ENCODE measurements around the gene ZSCAN26. TPM values are rescaled to one million over a fixed set of nuclear protein-coding genes. Genes with fewer than 3 reads are reported as not detected.

The ZSCAN26 gene
- polyA plus RNA-seq, 1 donor from 2014 or later: 91.2 TPM

- Histone ChIP-seq H2AFZ (ENCODE audit: low read depth, low read length) (no peak overlapping the region), H3K9ac (ENCODE audit: low read length) (no peak overlapping the region), H4K20me1 (ENCODE audit: insufficient read depth) (no peaks in the 10 kb centered on the region), H3F3A (ENCODE audit: insufficient read depth, low read length, poor library complexity, severe bottlenecking) (no peaks in the 10 kb centered on the region), H3K27ac (ENCODE audit: low read length) (no peak overlapping the region), H3K9me2 (ENCODE audit: insufficient read depth, low read length) (no peaks in the 10 kb centered on the region), H3K27me3 (ENCODE audit: insufficient read depth, low read depth, low read length) (no peaks in the 10 kb centered on the region), H3K36me3 (ENCODE audit: insufficient read depth, low read length) (peaks cover 12% of the 10 kb centered on the region), H3K4me2 (ENCODE audit: low read length) (no peak overlapping the region), H3K4me3 (ENCODE audit: low read length) (no peak overlapping the region), H3K79me2 (replicated peaks; ENCODE audit: insufficient read depth, low read length) (no peaks in the 10 kb centered on the region), H3K9me3 (ENCODE audit: low read length) (no peaks in the 10 kb centered on the region)
- no peak for TF ChIP-seq CTCF (IDR thresholded peaks at IDR 0.05; ENCODE audit: poor library complexity, severe bottlenecking)
- TF ChIP-seq REST (IDR thresholded peaks at IDR 0.05; ENCODE audit: borderline replicate concordance): no peak
- TF ChIP-seq SMC3 (conservative IDR thresholded peaks at IDR 0.05; ENCODE audit: poor library complexity): no peak
- TF ChIP-seq POLR2AphosphoS5 (IDR thresholded peaks at IDR 0.05): no peak
- TF ChIP-seq EZH2 (IDR thresholded peaks at IDR 0.05; ENCODE audit: borderline replicate concordance, insufficient read depth, low read length, poor library complexity, severe bottlenecking): no peak
- no peak for TF ChIP-seq MXI1 (conservative IDR thresholded peaks at IDR 0.05; ENCODE audit: poor library complexity, severe bottlenecking)
- no peak for TF ChIP-seq RAD21 (conservative IDR thresholded peaks at IDR 0.05)
- TF ChIP-seq TAF1 (IDR thresholded peaks at IDR 0.05; ENCODE audit: low read depth): no peak
- no peak for TF ChIP-seq EP300 (conservative IDR thresholded peaks at IDR 0.05; ENCODE audit: poor library complexity, severe bottlenecking)
These were observed 55.7 kb downstream of the ZSCAN26 start for GRCh38 chr6:28322661-28323060.

DNA sequence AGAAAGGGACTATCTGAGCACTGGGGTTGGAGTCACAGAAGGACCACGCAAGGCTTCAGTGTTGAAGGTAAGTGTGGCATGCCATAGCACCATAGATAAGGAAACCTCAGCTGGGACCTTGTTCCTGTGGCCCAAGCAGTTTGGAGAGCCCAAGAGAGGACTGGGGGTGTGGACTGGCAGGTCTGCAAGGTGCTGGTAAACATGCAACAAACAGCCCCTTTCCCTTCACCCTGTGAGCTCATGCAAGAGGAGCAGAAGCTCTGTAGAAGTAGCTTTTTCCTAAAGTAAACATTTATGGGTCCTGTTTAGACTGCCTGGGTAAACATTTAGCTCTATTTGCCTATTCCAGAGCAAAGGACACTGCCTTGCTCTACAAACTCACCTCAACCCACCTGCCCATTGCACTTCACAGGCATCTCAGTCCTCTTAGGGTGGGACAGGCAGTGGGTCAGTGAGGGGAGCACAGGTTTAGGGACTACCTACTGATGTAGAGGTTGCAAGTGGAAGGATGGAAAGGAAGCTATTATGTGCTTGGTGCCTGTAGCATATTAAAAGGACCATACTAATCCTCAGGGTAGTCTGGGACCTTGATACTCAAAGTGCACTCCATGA lies 57.0 kb downstream of the ZSCAN26 start:
- no peak overlapping the region for H3K4me3 ChIP-seq (ENCODE audit: low read length)
- no peak overlapping the region for H3K9ac ChIP-seq (ENCODE audit: low read length)
- H3K79me2 ChIP-seq (replicated peaks; ENCODE audit: insufficient read depth, low read length): no peaks in the 10 kb centered on the region
- H3K27ac ChIP-seq (ENCODE audit: low read length): no peak overlapping the region
- TF ChIP-seq MXI1 (conservative IDR thresholded peaks at IDR 0.05; ENCODE audit: poor library complexity, severe bottlenecking) (no peak), REST (IDR thresholded peaks at IDR 0.05; ENCODE audit: borderline replicate concordance) (no peak), RAD21 (conservative IDR thresholded peaks at IDR 0.05) (no peak), EP300 (conservative IDR thresholded peaks at IDR 0.05; ENCODE audit: poor library complexity, severe bottlenecking) (no peak), SMC3 (conservative IDR thresholded peaks at IDR 0.05; ENCODE audit: poor library complexity) (no peak), TAF1 (IDR thresholded peaks at IDR 0.05; ENCODE audit: low read depth) (no peak), POLR2AphosphoS5 (IDR thresholded peaks at IDR 0.05) (no peak), CTCF (IDR thresholded peaks at IDR 0.05; ENCODE audit: poor library complexity, severe bottlenecking) (no peak), EZH2 (IDR thresholded peaks at IDR 0.05; ENCODE audit: borderline replicate concordance, insufficient read depth, low read length, poor library complexity, severe bottlenecking) (no peak)
- H3K9me3 ChIP-seq (ENCODE audit: low read length): no peaks in the 10 kb centered on the region
- no peaks in the 10 kb centered on the region for H3K9me2 ChIP-seq (ENCODE audit: insufficient read depth, low read length)
- no peaks in the 10 kb centered on the region for H3K27me3 ChIP-seq (ENCODE audit: insufficient read depth, low read depth, low read length)
- H4K20me1 ChIP-seq (ENCODE audit: insufficient read depth): no peaks in the 10 kb centered on the region
- H3K36me3 ChIP-seq (ENCODE audit: insufficient read depth, low read length): peaks cover 12% of the 10 kb centered on the region
- no peak overlapping the region for H3K4me2 ChIP-seq (ENCODE audit: low read length)
- H3F3A ChIP-seq (ENCODE audit: insufficient read depth, low read length, poor library complexity, severe bottlenecking): no peaks in the 10 kb centered on the region
- no peak overlapping the region for H2AFZ ChIP-seq (ENCODE audit: low read depth, low read length)
